GM10248 (cell line): ENCODE results near the gene PLCB1.

ENCODE experiments used
- CTCF ChIA-PET: fragments of 300-600 bp; sonication (Branson Sonifier 250); formaldehyde crosslinking; extraction: SDS; loops from one replicate; lab custom pipeline; 2021; ENCODE audit warnings: antibody characterized with exemption; lab: Yijun Ruan, JAX
- POLR2A ChIA-PET: fragments of 350-650 bp; sonication (Branson Sonifier 250); formaldehyde crosslinking; extraction: SDS; loops from one replicate; lab custom pipeline; 2020; ENCODE audit warnings: antibody characterized with exemption; lab: Yijun Ruan, JAX
- DNase-seq: peaks from one replicate; pipeline ENCODE4 v3.0.0; 2012; ENCODE audit errors: extremely low spot score
- TF ChIP-seq, protein P1 (sequence below): IDR thresholded peaks from 2 replicates; pipeline ENCODE4 v1.5.1; 2012; ENCODE audit warnings: mild to moderate bottlenecking, low read depth; ENCODE audit errors: extremely low read depth, missing control alignments, control extremely low read depth

PLCB1 gene

DNA sequence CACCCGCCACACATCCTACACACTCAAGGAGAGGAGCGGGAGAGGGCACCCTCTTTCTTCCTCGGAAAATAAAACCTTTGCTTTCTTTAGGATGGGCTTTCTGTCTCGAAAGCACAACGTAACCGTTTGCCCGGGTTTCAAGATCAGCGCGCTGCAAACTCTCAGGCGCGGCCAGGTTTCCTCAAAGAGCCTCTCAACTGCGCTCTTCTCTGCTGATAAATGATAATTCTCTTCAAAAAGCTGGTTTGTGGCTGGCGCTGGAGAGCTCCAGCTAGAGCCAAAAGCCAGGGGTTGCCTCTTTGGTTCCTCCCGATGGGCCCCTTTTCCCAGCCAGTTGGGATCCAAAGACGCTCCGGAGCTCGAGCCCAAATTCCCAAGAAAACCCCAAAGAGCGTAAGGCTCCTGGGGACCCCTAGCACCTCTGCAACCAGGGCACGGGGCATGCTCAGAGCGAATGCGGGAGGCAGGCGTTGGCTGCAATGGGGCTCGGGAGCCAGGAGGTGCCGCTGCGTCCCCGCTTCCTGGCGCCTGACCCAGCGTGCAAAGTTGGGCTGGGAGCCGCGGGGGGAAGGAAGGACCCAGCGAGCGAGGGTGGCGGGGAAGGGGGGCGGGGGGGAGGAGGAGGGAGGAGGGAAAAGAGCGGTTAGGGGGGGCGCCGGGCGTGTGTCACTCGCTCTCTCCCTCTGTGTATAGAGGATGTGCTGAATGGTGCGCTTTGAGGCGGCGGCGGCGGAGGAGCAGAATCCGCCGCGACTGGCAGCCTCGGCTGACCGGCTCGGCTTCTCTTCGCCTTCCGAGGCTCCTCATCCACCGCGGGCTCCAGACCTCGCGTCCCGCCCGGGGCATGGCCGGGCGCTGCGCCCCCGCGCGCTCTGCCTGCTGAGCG, at the start of gene PLCB1:
TSS of gene PLCB1 (plus strand) at position 669 of the 886 bp plus-strand sequence. CDS start 386 bp downstream, outside the sequence.
- POLR2A ChIA-PET, result no interaction called here
- peak; percentile 82 for DNase-seq

GRCh38 chr20:8082989-8083388, 49.1 kb upstream of the PLCB1 start:
- POLR2A ChIA-PET, result no interaction called here
- DNase-seq, result no peak
- CTCF ChIA-PET, result interaction anchor here (0.9 to 1.9 kb wide), 2 partner anchors 17 to 38 kb away, joined by 3 to 4 read pairs; no protein-coding TSS in a partner anchor
- TF ChIP-seq, protein P1, sequence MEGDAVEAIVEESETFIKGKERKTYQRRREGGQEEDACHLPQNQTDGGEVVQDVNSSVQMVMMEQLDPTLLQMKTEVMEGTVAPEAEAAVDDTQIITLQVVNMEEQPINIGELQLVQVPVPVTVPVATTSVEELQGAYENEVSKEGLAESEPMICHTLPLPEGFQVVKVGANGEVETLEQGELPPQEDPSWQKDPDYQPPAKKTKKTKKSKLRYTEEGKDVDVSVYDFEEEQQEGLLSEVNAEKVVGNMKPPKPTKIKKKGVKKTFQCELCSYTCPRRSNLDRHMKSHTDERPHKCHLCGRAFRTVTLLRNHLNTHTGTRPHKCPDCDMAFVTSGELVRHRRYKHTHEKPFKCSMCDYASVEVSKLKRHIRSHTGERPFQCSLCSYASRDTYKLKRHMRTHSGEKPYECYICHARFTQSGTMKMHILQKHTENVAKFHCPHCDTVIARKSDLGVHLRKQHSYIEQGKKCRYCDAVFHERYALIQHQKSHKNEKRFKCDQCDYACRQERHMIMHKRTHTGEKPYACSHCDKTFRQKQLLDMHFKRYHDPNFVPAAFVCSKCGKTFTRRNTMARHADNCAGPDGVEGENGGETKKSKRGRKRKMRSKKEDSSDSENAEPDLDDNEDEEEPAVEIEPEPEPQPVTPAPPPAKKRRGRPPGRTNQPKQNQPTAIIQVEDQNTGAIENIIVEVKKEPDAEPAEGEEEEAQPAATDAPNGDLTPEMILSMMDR, result no peak

More for the DNA sequence above, at the start of gene PLCB1:
- TF ChIP-seq, protein P1, result peak; percentile 99
- CTCF ChIA-PET, result interaction anchor here (0.6 to 3.1 kb wide), 8 partner anchors 11 to 590 kb away, joined by 3 to 34 read pairs (median 4); no protein-coding TSS in a partner anchor

DNA sequence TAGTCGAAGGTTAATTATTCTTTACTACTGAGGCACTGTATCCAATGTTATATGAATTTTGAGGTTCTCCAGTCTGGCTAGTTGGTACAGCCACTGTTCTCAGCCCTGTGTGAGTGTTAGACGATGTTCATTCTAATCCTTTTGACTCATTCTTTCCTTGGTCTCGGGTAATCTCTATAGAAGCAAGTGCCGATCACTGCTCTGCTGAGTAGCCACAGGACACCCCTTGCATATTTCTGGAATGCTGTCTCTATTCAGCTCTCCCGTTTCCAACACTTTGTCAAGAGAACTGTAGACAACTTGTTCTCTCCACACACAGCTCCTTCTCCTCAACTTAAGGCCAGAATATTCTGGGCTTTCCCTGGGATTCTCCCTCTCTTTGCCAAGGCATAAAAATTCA, 42.4 kb upstream of the PLCB1 start:
- TF ChIP-seq, protein P1, result no peak
- ChIA-PET CTCF (interaction anchor here (1.3 kb wide), 1 partner anchor 36 kb away, joined by 3 read pairs; no protein-coding TSS in a partner anchor), POLR2A (no interaction called here)
- no peak for DNase-seq

- TF ChIP-seq, protein P1, result no peak
- ChIA-PET POLR2A (no interaction called here), CTCF (interaction anchor here (1.0 to 2.1 kb wide), 2 partner anchors 12 to 29 kb away, joined by 3 to 6 read pairs; no protein-coding TSS in a partner anchor)
- DNase-seq, result no peak
Measured at GRCh38 chr20:8094415-8094818, 37.6 kb upstream of the PLCB1 start.

DNA sequence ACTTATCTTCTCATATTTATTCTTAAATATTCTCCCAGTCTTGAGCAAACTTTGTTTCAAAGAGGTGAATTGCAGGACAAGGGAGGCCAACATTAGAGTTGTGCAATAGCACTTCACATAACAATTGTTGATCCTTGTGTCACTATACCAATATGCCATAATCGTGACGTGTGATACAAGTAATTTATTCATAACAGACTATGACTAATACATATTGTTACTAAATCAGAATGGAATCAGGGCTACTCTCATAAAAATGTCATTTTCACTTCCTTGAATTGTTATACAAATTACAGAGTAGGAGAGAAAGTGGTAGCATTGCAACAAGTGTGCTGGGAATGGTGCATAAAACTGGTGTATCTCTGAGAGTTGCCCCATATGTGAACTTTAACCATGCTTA, 37.2 kb upstream of the PLCB1 start:
- ChIA-PET POLR2A (no interaction called here), CTCF (interaction anchor here (2.1 kb wide), 1 partner anchor 29 kb away, joined by 6 read pairs; no protein-coding TSS in a partner anchor)
- DNase-seq, result no peak
- TF ChIP-seq, protein P1, result no peak
